ENCODE results near the gene HABP4.

DNA sequence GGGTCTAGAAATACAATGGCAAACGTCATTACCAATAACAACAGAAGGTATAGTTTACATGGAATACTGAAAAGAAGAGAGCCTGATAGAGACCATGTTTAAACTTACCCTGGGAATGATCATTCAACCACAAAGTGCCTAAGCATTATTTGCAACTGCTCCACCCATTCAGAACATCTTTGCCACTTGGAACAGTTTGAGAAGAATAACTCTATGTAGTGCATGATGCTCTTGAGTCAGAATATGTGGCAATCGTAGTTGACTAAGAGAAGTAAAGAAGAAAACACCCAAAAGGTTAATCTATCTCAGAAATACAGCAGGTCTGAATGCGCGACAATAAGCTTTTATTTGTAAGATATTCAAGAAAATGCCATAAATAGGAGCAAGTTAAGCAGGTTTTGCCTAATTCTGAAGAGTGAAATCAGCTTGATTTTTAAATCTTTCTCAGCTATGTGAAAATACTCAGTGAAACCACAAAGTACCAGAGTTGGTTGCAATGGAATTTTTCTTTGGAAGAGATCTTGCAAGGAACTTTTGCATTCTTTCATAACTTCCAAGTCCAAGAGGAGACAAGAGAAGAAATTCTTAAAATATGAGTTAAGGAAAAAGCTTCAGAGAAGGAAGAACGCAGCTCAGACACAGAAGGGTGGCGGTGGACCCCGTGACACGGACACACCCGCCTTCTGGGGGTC is 64.3 kb downstream of the HABP4 start:
- TF ChIP-seq, protein P1, sequence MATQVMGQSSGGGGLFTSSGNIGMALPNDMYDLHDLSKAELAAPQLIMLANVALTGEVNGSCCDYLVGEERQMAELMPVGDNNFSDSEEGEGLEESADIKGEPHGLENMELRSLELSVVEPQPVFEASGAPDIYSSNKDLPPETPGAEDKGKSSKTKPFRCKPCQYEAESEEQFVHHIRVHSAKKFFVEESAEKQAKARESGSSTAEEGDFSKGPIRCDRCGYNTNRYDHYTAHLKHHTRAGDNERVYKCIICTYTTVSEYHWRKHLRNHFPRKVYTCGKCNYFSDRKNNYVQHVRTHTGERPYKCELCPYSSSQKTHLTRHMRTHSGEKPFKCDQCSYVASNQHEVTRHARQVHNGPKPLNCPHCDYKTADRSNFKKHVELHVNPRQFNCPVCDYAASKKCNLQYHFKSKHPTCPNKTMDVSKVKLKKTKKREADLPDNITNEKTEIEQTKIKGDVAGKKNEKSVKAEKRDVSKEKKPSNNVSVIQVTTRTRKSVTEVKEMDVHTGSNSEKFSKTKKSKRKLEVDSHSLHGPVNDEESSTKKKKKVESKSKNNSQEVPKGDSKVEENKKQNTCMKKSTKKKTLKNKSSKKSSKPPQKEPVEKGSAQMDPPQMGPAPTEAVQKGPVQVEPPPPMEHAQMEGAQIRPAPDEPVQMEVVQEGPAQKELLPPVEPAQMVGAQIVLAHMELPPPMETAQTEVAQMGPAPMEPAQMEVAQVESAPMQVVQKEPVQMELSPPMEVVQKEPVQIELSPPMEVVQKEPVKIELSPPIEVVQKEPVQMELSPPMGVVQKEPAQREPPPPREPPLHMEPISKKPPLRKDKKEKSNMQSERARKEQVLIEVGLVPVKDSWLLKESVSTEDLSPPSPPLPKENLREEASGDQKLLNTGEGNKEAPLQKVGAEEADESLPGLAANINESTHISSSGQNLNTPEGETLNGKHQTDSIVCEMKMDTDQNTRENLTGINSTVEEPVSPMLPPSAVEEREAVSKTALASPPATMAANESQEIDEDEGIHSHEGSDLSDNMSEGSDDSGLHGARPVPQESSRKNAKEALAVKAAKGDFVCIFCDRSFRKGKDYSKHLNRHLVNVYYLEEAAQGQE (IDR thresholded peaks at IDR 0.05), result no peak
- no peak for TF ChIP-seq CTCF (IDR thresholded peaks at IDR 0.05; ENCODE audit: low read depth, low read length, missing input control)
- no peak for TF ChIP-seq FOXA2 (IDR thresholded peaks at IDR 0.05)
- no peak for TF ChIP-seq TAF1 (conservative IDR thresholded peaks at IDR 0.05)
- TF ChIP-seq RAD21 (IDR thresholded peaks at IDR 0.05), result no peak
- TF ChIP-seq, protein P2, sequence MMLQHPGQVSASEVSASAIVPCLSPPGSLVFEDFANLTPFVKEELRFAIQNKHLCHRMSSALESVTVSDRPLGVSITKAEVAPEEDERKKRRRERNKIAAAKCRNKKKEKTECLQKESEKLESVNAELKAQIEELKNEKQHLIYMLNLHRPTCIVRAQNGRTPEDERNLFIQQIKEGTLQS (IDR thresholded peaks at IDR 0.05), result no peak
- TF ChIP-seq, protein P3, sequence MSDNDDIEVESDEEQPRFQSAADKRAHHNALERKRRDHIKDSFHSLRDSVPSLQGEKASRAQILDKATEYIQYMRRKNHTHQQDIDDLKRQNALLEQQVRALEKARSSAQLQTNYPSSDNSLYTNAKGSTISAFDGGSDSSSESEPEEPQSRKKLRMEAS (IDR thresholded peaks at IDR 0.05), result no peak
- TF ChIP-seq NR2F2 (IDR thresholded peaks at IDR 0.05), result no peak
- no peak for TF ChIP-seq HNF4A (conservative IDR thresholded peaks at IDR 0.05)
- TF ChIP-seq GABPA (IDR thresholded peaks at IDR 0.05 in 1 of 2, conservative IDR thresholded peaks at IDR 0.05 in 1 of 2), result no peak
- no peak for TF ChIP-seq JUND (IDR thresholded peaks at IDR 0.05)
- no peak for TF ChIP-seq YY1 (IDR thresholded peaks at IDR 0.05)

Data from liver (tissue), 3 donors.